ENCODE measurements around the gene PRMT5. TPM values are rescaled to one million over a fixed set of nuclear protein-coding genes. Genes with fewer than 3 reads are reported as not detected.

The PRMT5 gene
- total and polyA plus RNA-seq, 2 donors (not counting 3 experiments of a cell fraction or from before 2014, with no cell fraction given): 73.1 to 197 TPM

- H3K9me1 ChIP-seq (replicated peaks; ENCODE audit: control insufficient read depth, extremely low read depth, insufficient read depth, low read length): no peaks in the 10 kb centered on the region
- no peaks in the 10 kb centered on the region for H4K20me1 ChIP-seq (replicated peaks; ENCODE audit: control insufficient read depth, extremely low read depth, insufficient read depth, low read length)
- no peaks in the 10 kb centered on the region for H3K27me3 ChIP-seq (ENCODE audit: control insufficient read depth in 2 of 2, insufficient read depth in 2 of 2, low read length in 2 of 2)
- DNase-seq (ENCODE audit: low read depth, low spot score) (no peak), FAIRE-seq (no peak)
- no TSS peak for BruUV-seq (replicated peaks)
- no peaks in the 10 kb centered on the region for H3K36me3 ChIP-seq (ENCODE audit: control insufficient read depth in 2 of 2, extremely low read depth in 1 of 2, insufficient read depth in 2 of 2, low read length in 2 of 2)
- H2AFZ ChIP-seq (ENCODE audit: low read depth, low read length): peak overlapping the region; percentile 91
- intact Hi-C loops (cut with micrococcal nuclease): no loop called here
- H3K27ac ChIP-seq (ENCODE audit: insufficient read depth, low read depth, low read length): no peak overlapping the region
- ChIA-PET POLR2A (no interaction called here), CTCF (interaction anchor here (1.9 to 11.4 kb wide), 2 partner anchors 14 to 317 kb away, joined by 5 to 80 read pairs; no protein-coding TSS in a partner anchor)
- no peaks in the 10 kb centered on the region for H3K79me2 ChIP-seq (ENCODE audit: control insufficient read depth, insufficient read depth, low read length)
- no peak overlapping the region for H3K9ac ChIP-seq (replicated peaks; ENCODE audit: extremely low read depth, insufficient read depth, low read length)
- TF ChIP-seq EZH2 (IDR thresholded peaks at IDR 0.05; ENCODE audit: borderline replicate concordance, low read depth, low read length, severe bottlenecking): no peak
- TF ChIP-seq POLR2AphosphoS5 (IDR thresholded peaks at IDR 0.05; ENCODE audit: insufficient read depth, low read depth, low read length): no peak
- no peak for TF ChIP-seq CTCF (IDR thresholded peaks at IDR 0.05; ENCODE audit: extremely low read depth in 1 of 2, insufficient read depth in 1 of 2, low read depth in 1 of 2, low read length in 2 of 2)
- no peak for TF ChIP-seq GATA2 (IDR thresholded peaks at IDR 0.05; ENCODE audit: insufficient read depth, insufficient read length, low read depth, low read length)
- no peak for TF ChIP-seq JUN (IDR thresholded peaks at IDR 0.05; ENCODE audit: borderline replicate concordance, insufficient read depth, insufficient read length, low read depth)
- no peak for TF ChIP-seq FOS (IDR thresholded peaks at IDR 0.05; ENCODE audit: borderline replicate concordance, insufficient read depth, low read length)
- TF ChIP-seq MYC (IDR thresholded peaks at IDR 0.05; ENCODE audit: low read depth, low read length): no peak
- no peak for TF ChIP-seq MAX (IDR thresholded peaks at IDR 0.05; ENCODE audit: insufficient read depth, insufficient read length)
- no peak for TF ChIP-seq POLR2A (IDR thresholded peaks at IDR 0.05; ENCODE audit: low read depth, low read length)
- no peaks in the 10 kb centered on the region for H3K9me3 ChIP-seq (replicated peaks; ENCODE audit: control insufficient read depth, insufficient read depth, low read length)
- dilution Hi-C loops (cut with MboI; ENCODE audit: extremely low pct_ligation_motif_present, low sequenced_read_pairs): no loop called here
- no peaks in the 10 kb centered on the region for H3K4me1 ChIP-seq (ENCODE audit: control insufficient read depth, extremely low read depth, insufficient read depth, low read length)
- peak overlapping the region in 2 of 3 experiments; percentile 26 to 32 for H3K4me3 ChIP-seq (replicated peaks in 1 of 3; ENCODE audit: insufficient read depth in 1 of 3, low read depth in 1 of 3, low read length in 3 of 3)
- H3K4me2 ChIP-seq (ENCODE audit: insufficient read depth, low read length): peak overlapping the region; percentile 33
Observed at GRCh38 chr14:22887260-22887989, 41.8 kb downstream of the PRMT5 start.

Data from endothelial cell of umbilical vein (primary cell).